Activated CD4-positive, alpha-beta T cell treated with anti-CD3 and anti-CD28 coated beads, Interleukin-2, amount 50 U/mL, for 24 hours (primary cell): Measurements from ENCODE around the gene RASD2.

Experiments used
- DNase-seq, 2 donors: peaks; one replicate each; pipeline ENCODE4 v3.0.0-alpha.2; 2020; ENCODE audit warnings: low read depth in 1 of 2, low spot score in 1 of 2

RASD2 gene

DNA sequence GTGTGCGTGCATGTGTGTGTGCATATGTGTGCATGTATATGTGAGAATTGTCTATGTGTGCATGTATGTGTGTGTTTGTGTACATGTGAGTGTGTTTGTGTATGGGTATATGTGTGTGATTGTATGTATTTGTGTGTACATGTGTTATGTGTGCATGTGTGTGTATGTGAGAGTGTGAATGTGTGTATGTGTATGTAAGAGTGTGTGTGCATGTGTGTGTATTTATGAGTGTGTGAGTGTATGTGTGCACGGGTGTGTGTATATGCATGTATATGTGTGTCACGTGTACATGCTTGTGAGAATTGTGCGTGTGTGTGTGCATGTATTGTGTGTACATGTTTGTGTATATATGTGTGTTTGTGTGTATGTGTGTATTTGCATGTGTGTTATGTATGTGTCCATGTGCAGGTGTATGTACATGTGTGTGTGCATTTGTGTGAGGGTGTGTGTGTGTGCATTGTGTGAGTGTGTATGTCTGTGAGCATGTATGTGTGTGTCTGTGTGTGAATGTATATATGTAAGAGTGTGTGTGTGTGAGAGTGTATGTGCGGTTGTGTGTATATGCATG, 60.5 kb downstream of the RASD2 start:
- no peak for DNase-seq

DNA sequence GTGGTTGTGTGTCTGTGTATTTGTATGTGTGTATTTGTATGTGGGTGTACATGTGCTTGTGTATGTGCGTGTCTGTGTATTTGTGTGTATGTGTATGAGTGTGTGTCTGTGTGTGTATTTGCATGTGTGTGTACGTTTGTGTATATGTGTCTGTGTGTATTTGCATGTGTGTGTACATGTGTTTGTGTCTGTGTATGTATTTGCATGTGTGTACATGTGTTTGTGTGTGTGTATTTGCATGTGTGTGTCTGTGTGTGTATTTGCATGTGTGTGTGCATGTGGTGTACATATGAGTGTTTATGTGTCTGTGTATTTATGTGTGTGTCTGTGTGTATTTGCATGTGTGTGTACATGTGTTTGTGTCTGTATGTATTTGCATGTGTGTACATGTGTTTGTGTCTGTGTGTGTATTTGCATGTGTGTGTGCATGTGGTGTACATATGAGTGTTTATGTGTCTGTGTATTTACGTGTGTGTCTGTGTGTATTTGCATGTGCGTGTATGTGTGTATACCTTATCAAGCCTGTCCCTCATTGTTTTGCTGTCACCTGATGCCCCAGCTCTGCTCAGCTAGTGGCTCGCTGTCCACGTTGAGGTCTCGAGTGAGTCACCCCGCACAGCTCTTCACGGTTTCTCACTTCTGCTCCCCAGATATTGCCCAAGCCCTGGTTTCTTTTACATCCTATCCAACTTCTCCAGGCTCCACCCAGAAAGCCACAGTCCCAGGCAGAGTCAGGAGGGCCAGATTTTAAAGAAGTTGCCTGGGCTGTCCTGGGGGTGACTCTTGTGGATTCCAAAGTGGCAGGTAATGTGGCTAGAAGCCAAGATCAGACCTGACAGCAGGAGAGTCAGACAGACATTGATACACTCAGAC, 61.3 kb downstream of the RASD2 start:
- DNase-seq, result no peak
